SU-DHL-6 (cell line): Measurements from ENCODE around the gene LRBA.

ENCODE experiments used
- H2AFZ ChIP-seq: fragments of 200-600 bp; sonication (generic); 2 replicates; pipeline ENCODE4 v1.6.1; 2014; ENCODE audit warnings: low read depth, mild to moderate bottlenecking, moderate library complexity, mixed read lengths, antibody characterized with exemption, low read length; ENCODE audit not compliant: severe bottlenecking
- H3F3A ChIP-seq: fragments of 200-600 bp; shearing (Covaris generic); 2 replicates; pipeline ENCODE4 v1.6.0; 2016; ENCODE audit warnings: antibody characterized with exemption, mild to moderate bottlenecking; ENCODE audit not compliant: insufficient read depth
- H3K27ac ChIP-seq: fragments of 200-600 bp; sonication (generic); 2 replicates; pipeline ENCODE4 v1.5.1; 2016; ENCODE audit warnings: low read depth, mild to moderate bottlenecking, low read length, moderate library complexity, mixed read lengths
- H3K27me3 ChIP-seq: fragments of 200-600 bp; sonication (generic), shearing (Covaris generic); 2 replicates; pipeline ENCODE4 v1.6.0; 2014; ENCODE audit warnings: mild to moderate bottlenecking, low read length
- H3K36me3 ChIP-seq: fragments of 200-600 bp; sonication (generic); 2 replicates; pipeline ENCODE4 v1.6.1; 2014; ENCODE audit warnings: mild to moderate bottlenecking, low read length, mixed read lengths
- H3K4me2 ChIP-seq: fragments of 300-600, 200-600 bp; shearing (Covaris generic), sonication (generic); 2 replicates; pipeline ENCODE4 v1.6.0; 2014; ENCODE audit warnings: low read length, low read depth, mild to moderate bottlenecking; ENCODE audit not compliant: poor library complexity, severe bottlenecking
- H3K4me3 ChIP-seq: fragments of 200-600 bp; sonication (generic); 2 replicates; pipeline ENCODE4 v1.5.1; 2014; ENCODE audit warnings: antibody characterized with exemption, low read length, mild to moderate bottlenecking, mixed read lengths; ENCODE audit not compliant: insufficient read depth, poor library complexity, severe bottlenecking
- H3K79me2 ChIP-seq: fragments of 200-600 bp; sonication (generic); 2 replicates; pipeline ENCODE4 v1.6.1; 2014; ENCODE audit warnings: mild to moderate bottlenecking, low read length, moderate library complexity; ENCODE audit not compliant: insufficient read depth
- H3K9ac ChIP-seq: fragments of 200-600 bp; sonication (generic); 2 replicates; pipeline ENCODE4 v1.7.0; 2014; ENCODE audit warnings: mild to moderate bottlenecking, low read length
- H3K9me2 ChIP-seq: fragments of 200-600 bp; sonication (generic); replicated peaks from 2 replicates; pipeline ENCODE4 v1.6.1; 2014; ENCODE audit warnings: low read length; ENCODE audit not compliant: insufficient read depth
- H3K9me3 ChIP-seq: fragments of 200-600 bp; sonication (generic); 2 replicates; pipeline ENCODE4 v1.6.1; 2014; ENCODE audit warnings: low read length, mixed read lengths; ENCODE audit not compliant: insufficient read depth
- H4K20me1 ChIP-seq: fragments of 200-600 bp; sonication (generic); 2 replicates; pipeline ENCODE4 v1.6.1; 2014; ENCODE audit warnings: low read depth, mild to moderate bottlenecking, antibody characterized with exemption, low read length, moderate library complexity, mixed read lengths
- EZH2phosphoT487 ChIP-seq: fragments of 200-600 bp; sonication (generic), shearing (Covaris generic); conservative IDR thresholded peaks from 2 replicates; pipeline ENCODE4 v1.6.1; 2018; ENCODE audit warnings: mild to moderate bottlenecking, antibody characterized with exemption, low read length, moderate library complexity, mixed read lengths
- TF ChIP-seq, protein P1 (sequence below): fragments of 200-600 bp; sonication (generic); IDR thresholded peaks from one replicate; pipeline ENCODE4 v1.5.1; 2017; ENCODE audit warnings: antibody characterized with exemption, mild to moderate bottlenecking, low read length, moderate library complexity; ENCODE audit not compliant: insufficient read depth, poor library complexity, severe bottlenecking

LRBA gene

DNA sequence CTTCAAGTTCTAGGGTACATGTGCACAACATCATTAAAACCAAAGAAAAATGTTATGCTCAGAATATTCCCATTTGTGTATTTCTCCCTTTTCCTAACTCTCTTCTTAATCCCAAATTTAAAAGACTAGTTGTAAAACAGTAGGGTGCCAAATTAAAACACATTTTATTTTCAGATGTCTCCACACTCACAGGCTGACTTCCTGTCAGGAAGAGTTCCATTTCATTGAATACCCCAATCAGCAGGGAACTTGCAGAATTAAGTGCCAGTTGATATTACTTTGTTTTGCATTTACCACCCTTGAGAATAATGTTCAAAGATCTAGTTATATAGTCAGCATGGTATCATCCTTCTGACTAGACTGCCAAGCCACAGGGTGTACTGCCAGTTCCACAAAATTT, 225.2 kb downstream of the LRBA start:
- no peaks in the 10 kb centered on the region for H3K9me3 ChIP-seq
- no peaks in the 10 kb centered on the region for H3K9me2 ChIP-seq
- H3K36me3 ChIP-seq = 0 out of 2 replicates have a peak, but pooled peaks cover 3% of the 10 kb centered on the region
- H3K27me3 ChIP-seq = no peaks in the 10 kb centered on the region
- no peaks in the 10 kb centered on the region for H3F3A ChIP-seq
- TF ChIP-seq, protein P1, sequence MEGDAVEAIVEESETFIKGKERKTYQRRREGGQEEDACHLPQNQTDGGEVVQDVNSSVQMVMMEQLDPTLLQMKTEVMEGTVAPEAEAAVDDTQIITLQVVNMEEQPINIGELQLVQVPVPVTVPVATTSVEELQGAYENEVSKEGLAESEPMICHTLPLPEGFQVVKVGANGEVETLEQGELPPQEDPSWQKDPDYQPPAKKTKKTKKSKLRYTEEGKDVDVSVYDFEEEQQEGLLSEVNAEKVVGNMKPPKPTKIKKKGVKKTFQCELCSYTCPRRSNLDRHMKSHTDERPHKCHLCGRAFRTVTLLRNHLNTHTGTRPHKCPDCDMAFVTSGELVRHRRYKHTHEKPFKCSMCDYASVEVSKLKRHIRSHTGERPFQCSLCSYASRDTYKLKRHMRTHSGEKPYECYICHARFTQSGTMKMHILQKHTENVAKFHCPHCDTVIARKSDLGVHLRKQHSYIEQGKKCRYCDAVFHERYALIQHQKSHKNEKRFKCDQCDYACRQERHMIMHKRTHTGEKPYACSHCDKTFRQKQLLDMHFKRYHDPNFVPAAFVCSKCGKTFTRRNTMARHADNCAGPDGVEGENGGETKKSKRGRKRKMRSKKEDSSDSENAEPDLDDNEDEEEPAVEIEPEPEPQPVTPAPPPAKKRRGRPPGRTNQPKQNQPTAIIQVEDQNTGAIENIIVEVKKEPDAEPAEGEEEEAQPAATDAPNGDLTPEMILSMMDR = no peak
- TF ChIP-seq EZH2phosphoT487 = no peak
- H3K79me2 ChIP-seq = no peaks in the 10 kb centered on the region
- H3K9ac ChIP-seq = no peak overlapping the region
- H4K20me1 ChIP-seq = no peaks in the 10 kb centered on the region
- H3K27ac ChIP-seq = no peak overlapping the region
- H2AFZ ChIP-seq = no peak overlapping the region
- no peak overlapping the region for H3K4me3 ChIP-seq
- H3K4me2 ChIP-seq = no peak overlapping the region

DNA sequence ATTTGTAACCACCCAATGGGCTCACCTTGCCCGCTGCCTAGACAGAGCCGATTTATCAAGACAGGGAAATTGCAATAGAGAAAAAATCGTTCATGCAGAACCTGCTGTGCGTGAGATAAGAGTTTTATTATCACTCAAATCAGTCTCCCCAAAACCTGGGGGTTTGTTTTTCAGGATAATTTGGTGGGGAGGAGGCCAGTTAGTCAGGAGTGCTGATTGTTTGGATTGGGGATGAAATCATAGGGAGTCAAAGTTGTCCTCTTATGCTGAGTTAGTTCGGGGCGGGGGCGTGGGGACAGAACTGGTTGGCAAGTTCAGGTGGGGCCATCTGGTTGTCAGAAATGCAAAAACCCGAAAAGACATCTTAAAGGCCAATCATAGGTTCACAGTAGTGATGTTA, 230.1 kb downstream of the LRBA start:
- no peak overlapping the region for H3K4me3 ChIP-seq
- no peaks in the 10 kb centered on the region for H3K79me2 ChIP-seq
- no peaks in the 10 kb centered on the region for H3K27me3 ChIP-seq
- no peaks in the 10 kb centered on the region for H4K20me1 ChIP-seq
- no peak overlapping the region for H3K9ac ChIP-seq
- no peak for TF ChIP-seq EZH2phosphoT487
- TF ChIP-seq, protein P1 = no peak
- H3K4me2 ChIP-seq = no peak overlapping the region
- H3K36me3 ChIP-seq = no peaks in the 10 kb centered on the region
- H3K9me2 ChIP-seq = no peaks in the 10 kb centered on the region
- H3K27ac ChIP-seq = no peak overlapping the region
- no peak overlapping the region for H2AFZ ChIP-seq
- H3K9me3 ChIP-seq = no peaks in the 10 kb centered on the region
- no peaks in the 10 kb centered on the region for H3F3A ChIP-seq

DNA sequence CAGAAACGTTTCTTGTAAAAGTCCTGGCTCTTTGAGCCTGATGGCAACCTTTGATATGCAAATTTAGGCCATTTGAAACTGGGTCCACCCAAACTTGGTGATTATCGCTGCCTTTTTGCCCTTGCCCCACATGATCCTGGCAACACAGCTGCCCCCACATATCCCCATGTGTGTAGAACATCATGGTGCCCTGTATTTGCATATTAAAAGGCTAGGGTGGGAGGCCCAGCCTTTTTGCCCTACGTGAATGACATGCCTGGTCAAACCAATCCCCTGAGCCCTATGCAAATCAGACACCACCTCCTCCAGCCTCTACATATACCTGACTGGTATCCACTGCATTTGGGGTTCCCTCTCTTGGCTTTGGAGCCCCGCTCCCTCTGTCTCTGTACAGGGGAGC, 230.8 kb downstream of the LRBA start:
- no peak for TF ChIP-seq EZH2phosphoT487
- TF ChIP-seq, protein P1 = no peak
- Histone ChIP-seq H3K9me2 (no peaks in the 10 kb centered on the region), H3K9ac (no peak overlapping the region), H3K27ac (no peak overlapping the region), H3K27me3 (no peaks in the 10 kb centered on the region), H3K9me3 (no peaks in the 10 kb centered on the region), H3K79me2 (no peaks in the 10 kb centered on the region), H2AFZ (no peak overlapping the region), H3K4me3 (no peak overlapping the region), H3K36me3 (no peaks in the 10 kb centered on the region), H4K20me1 (no peaks in the 10 kb centered on the region), H3F3A (no peaks in the 10 kb centered on the region), H3K4me2 (no peak overlapping the region)

DNA sequence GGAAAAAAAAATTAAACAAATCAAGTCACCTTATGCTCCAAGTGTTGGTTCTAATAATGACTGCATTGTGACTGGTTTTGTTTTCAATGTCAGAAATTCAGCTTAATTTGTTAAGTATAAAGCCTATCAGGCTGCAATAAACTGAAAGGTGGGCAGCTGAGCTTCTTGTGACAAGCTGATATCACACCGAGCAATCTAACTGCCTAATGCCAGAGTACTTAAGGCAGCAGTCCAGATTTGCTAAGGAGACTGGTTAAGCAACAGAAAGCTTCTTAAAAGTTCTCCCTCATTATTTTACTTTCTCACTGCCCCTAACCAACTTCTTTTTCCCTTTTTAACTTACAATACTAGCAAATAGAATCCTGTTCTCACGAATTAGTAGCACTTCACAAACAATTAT, 232.2 kb downstream of the LRBA start:
- H3K27ac ChIP-seq = no peak overlapping the region

More for the DNA sequence above, 232.2 kb downstream of the LRBA start:
- Histone ChIP-seq H4K20me1 (no peaks in the 10 kb centered on the region), H3K79me2 (no peaks in the 10 kb centered on the region), H3K27me3 (no peaks in the 10 kb centered on the region), H3K9me2 (no peaks in the 10 kb centered on the region), H3K4me3 (no peak overlapping the region), H3K9ac (no peak overlapping the region), H3F3A (no peaks in the 10 kb centered on the region; the same call in 1 of the 2 replicates), H3K4me2 (no peak overlapping the region), H2AFZ (no peak overlapping the region), H3K36me3 (no peaks in the 10 kb centered on the region), H3K9me3 (no peaks in the 10 kb centered on the region)
- TF ChIP-seq, protein P1 = no peak
- TF ChIP-seq EZH2phosphoT487 = no peak
